K562 (cell line): ENCODE measurements around the gene MEX3A. TPM values are rescaled to one million over a fixed set of nuclear protein-coding genes. Genes with fewer than 3 reads are reported as not detected.
A peak's percentile ranks its signal among the peaks of the same experiment; 100 is the strongest.

ENCODE experiments used
- BRF1 ChIP-seq: IDR thresholded peaks from 3 replicates; pipeline ENCODE4 v1.6.1; 2011; ENCODE audit warnings: borderline replicate concordance, mild to moderate bottlenecking; ENCODE audit not compliant: insufficient read length; ENCODE audit errors: extremely low read depth
- CBX3 ChIP-seq, 2 experiments: IDR thresholded peaks; 1 replicate in 1 of 2; 2 replicates in 1 of 2; pipeline ENCODE4 v1.6.1; 2012; ENCODE audit warnings: inconsistent platforms in 2 of 2, low read length in 2 of 2, borderline replicate concordance in 1 of 2, control low read depth in 1 of 2
- CCNT2 ChIP-seq: IDR thresholded peaks from 2 replicates; pipeline ENCODE4 v1.6.1; 2011; ENCODE audit warnings: borderline replicate concordance, low read depth, mild to moderate bottlenecking, moderate library complexity, mixed read lengths, low read length; ENCODE audit not compliant: insufficient read length; ENCODE audit errors: extremely low read depth
- CEBPG ChIP-seq, 3 experiments: fragments of 200-800 bp in 1 of 3; sonication (Bioruptor generic) in 1 of 3; sonication (generic) in 1 of 3; formaldehyde crosslinking in 1 of 3; IDR thresholded peaks in 2 of 3; conservative IDR thresholded peaks in 1 of 3; 2 replicates each; pipeline versions ENCODE4 v1.6.1 to v1.8.0; 2016 to 2022; ENCODE audit warnings: missing compliant biosample characterization in 2 of 3, missing genetic modification characterization in 2 of 3, mild to moderate bottlenecking in 1 of 3, missing genetic modification reagents in 1 of 3
- ETV6 ChIP-seq, 3 experiments: fragments of 150-350 bp in 1 of 3; sonication (generic) in 1 of 3; formaldehyde crosslinking in 1 of 3; IDR thresholded peaks; 2 replicates each; pipeline versions ENCODE4 v1.6.1 to v1.8.0; 2014 to 2022; ENCODE audit warnings: borderline replicate concordance in 2 of 3, low read depth in 2 of 3, antibody characterized with exemption in 1 of 3, low read length in 1 of 3, mild to moderate bottlenecking in 1 of 3, missing genetic modification reagents in 1 of 3
- FIP1L1 ChIP-seq: fragments of 200-400 bp; formaldehyde crosslinking; IDR thresholded peaks from 2 replicates; pipeline ENCODE4 v1.6.1; 2018; ENCODE audit warnings: mild to moderate bottlenecking, low read depth, low read length; ENCODE audit not compliant: poor library complexity, severe bottlenecking
- FOSL1 ChIP-seq: fragments of 200-800 bp; sonication (Bioruptor generic); conservative IDR thresholded peaks from 2 replicates; pipeline ENCODE4 v1.6.1; 2016; ENCODE audit warnings: missing genetic modification characterization, missing compliant biosample characterization
- HDAC2 ChIP-seq: fragments of 450-650 bp; IDR thresholded peaks from 2 replicates; pipeline ENCODE4 v1.6.1; 2016; ENCODE audit warnings: mild to moderate bottlenecking
- MAZ ChIP-seq, 2 experiments: fragments of 450-650 bp in 1 of 2; sonication (generic) in 1 of 2; formaldehyde crosslinking; IDR thresholded peaks in 1 of 2; conservative IDR thresholded peaks in 1 of 2; 2 replicates each; pipeline versions ENCODE4 v1.4.0 to v1.5.0; 2020; ENCODE audit warnings: mild to moderate bottlenecking in 1 of 2, missing genetic modification reagents in 1 of 2
- NONO ChIP-seq, 2 experiments: fragments of 200-400 bp in 1 of 2; fragments of 450-650 bp in 1 of 2; formaldehyde crosslinking in 1 of 2; IDR thresholded peaks; 2 replicates each; pipeline ENCODE4 v1.6.1; 2017; ENCODE audit warnings: low read depth in 2 of 2, mild to moderate bottlenecking in 2 of 2, moderate library complexity in 2 of 2, low read length in 1 of 2
- NR4A1 ChIP-seq, 2 experiments: fragments of 250-450 bp in 1 of 2; fragments of 450-650 bp in 1 of 2; sonication (Bioruptor Pico) in 1 of 2; IDR thresholded peaks; 2 replicates each; pipeline versions ENCODE4 v1.4.0 to v1.6.1; 2016 to 2020; ENCODE audit warnings: mild to moderate bottlenecking in 2 of 2, missing compliant biosample characterization in 1 of 2, missing genetic modification characterization in 1 of 2, moderate library complexity in 1 of 2
- PHTF2 ChIP-seq: fragments of 250-450 bp; sonication (Bioruptor Pico); IDR thresholded peaks from 2 replicates; pipeline ENCODE4 v1.5.0; 2021; ENCODE audit warnings: mild to moderate bottlenecking
- POLR2B ChIP-seq: fragments of 450-650 bp; IDR thresholded peaks from 2 replicates; pipeline ENCODE4 v1.6.1; 2018; ENCODE audit warnings: low read depth; ENCODE audit not compliant: partially characterized antibody
- RREB1 ChIP-seq: fragments of 250-450 bp; sonication (Bioruptor Pico); IDR thresholded peaks from 2 replicates; pipeline ENCODE4 v1.4.0; 2020
- TCF7 ChIP-seq: sonication (generic); IDR thresholded peaks from 2 replicates; pipeline ENCODE4 v1.6.1; 2016; ENCODE audit warnings: antibody characterized with exemption, borderline replicate concordance
- TGIF2 ChIP-seq: sonication (generic); formaldehyde crosslinking; IDR thresholded peaks from 2 replicates; pipeline ENCODE4 v1.8.1; 2022; ENCODE audit warnings: mild to moderate bottlenecking, missing genetic modification reagents, moderate library complexity
- U2AF2 ChIP-seq: fragments of 200-400 bp; formaldehyde crosslinking; optimal IDR thresholded peaks from 2 replicates; pipeline ENCODE3; 2017; ENCODE audit warnings: low read depth, mild to moderate bottlenecking, low read length
- ZNF212 ChIP-seq: fragments of 450-650 bp; formaldehyde crosslinking; IDR thresholded peaks from 2 replicates; pipeline ENCODE4 v1.4.0; 2020; ENCODE audit warnings: mild to moderate bottlenecking
- ZNF561 ChIP-seq: fragments of 450-650 bp; formaldehyde crosslinking; conservative IDR thresholded peaks from 2 replicates; pipeline ENCODE4 v1.4.0; 2020; ENCODE audit warnings: mild to moderate bottlenecking, moderate library complexity
- polyA plus RNA-seq, 8 experiments: library from polyadenylated mRNA; depleted of rRNA in 4 of 8; stranded (reverse) in 5 of 8; unstranded in 3 of 8; fragments of >200 nt; fragmentation: Nextera tagmentation in 2 of 8; fragmentation: Illumina TruSeq in 1 of 8; extraction: Ambion mirVana in 2 of 8; extraction: Trizol in 1 of 8; gene quantifications; 2 replicates each; pipeline versions ENCODE4 v1.2.1 to v1.2.3, GENCODE V29; 2011 to 2014; ENCODE audit warnings: inconsistent platforms in 1 of 8, missing spikeins in 1 of 8
- total RNA-seq, 7 experiments: library from RNA; depleted of rRNA in 6 of 7; stranded (reverse); fragments of >200 nt in 6 of 7; fragmentation: Illumina TruSeq in 2 of 7; extraction: Trizol in 2 of 7; gene quantifications; 2 replicates each; pipeline versions ENCODE4 v1.2.1 to v1.2.3, GENCODE V29; 2011 to 2021; ENCODE audit warnings: low replicate concordance in 1 of 7

Gene MEX3A
- total and polyA plus RNA-seq, 9 of the 15 experiments (the other 6 are each of a cell fraction or from before 2014, with no cell fraction given): 0.36 to 13.7 (median 5.2) TPM

GRCh38 chr1:156114101-156114918, 32.0 kb upstream of the MEX3A start, which contains the start of gene LMNA (continued):
- TF ChIP-seq PHTF2 (CRISPR knock-in tag): no peak
- no peak for TF ChIP-seq RREB1 (CRISPR knock-in tag)
- TF ChIP-seq FIP1L1: peak; percentile 55
- peak in 1 of 2 experiments; percentile 90; a peak in 2 of 4 replicates for TF ChIP-seq NONO (IDR thresholded peaks at IDR 0.05; ENCODE audit: low read depth in 2 of 2, low read length in 1 of 2)
- TF ChIP-seq BRF1: no peak
- peak; percentile 100 for TF ChIP-seq FOSL1
- TF ChIP-seq TGIF2: no peak
- TF ChIP-seq U2AF2: no peak
- TF ChIP-seq POLR2B: peak; percentile 89
- TF ChIP-seq ZNF212: no peak
- no peak for TF ChIP-seq ETV6 (IDR thresholded peaks at IDR 0.05; ENCODE audit: borderline replicate concordance in 1 of 2, low read depth in 2 of 2, low read length in 1 of 2)
- no peak for TF ChIP-seq ETV6 (CRISPR knock-in tag; IDR thresholded peaks at IDR 0.05; ENCODE audit: borderline replicate concordance)
- TF ChIP-seq CBX3 (IDR thresholded peaks at IDR 0.05; ENCODE audit: borderline replicate concordance in 1 of 2, low read length in 2 of 2): peak in 1 of 2 experiments; percentile 15; a peak in 1 of 3 replicates
- TF ChIP-seq ZNF561 (CRISPR knock-in tag): no peak
- peak; percentile 88 for TF ChIP-seq HDAC2
- TF ChIP-seq MAZ (CRISPR knock-in tag; conservative IDR thresholded peaks at IDR 0.05 in 1 of 2, IDR thresholded peaks at IDR 0.05 in 1 of 2): peak; percentile 66 to 78; a peak in 3 of 4 replicates
- TF ChIP-seq TCF7: no peak
- no peak for TF ChIP-seq CEBPG (CRISPR knock-in tag; IDR thresholded peaks at IDR 0.05)
- TF ChIP-seq CEBPG (tag; conservative IDR thresholded peaks at IDR 0.05 in 1 of 2, IDR thresholded peaks at IDR 0.05 in 1 of 2): no peak
- no peak for TF ChIP-seq NR4A1 (CRISPR knock-in tag; IDR thresholded peaks at IDR 0.05)
- TF ChIP-seq NR4A1 (tag; IDR thresholded peaks at IDR 0.05): no peak
- peak; percentile 15 for TF ChIP-seq CCNT2
